HL-60 (cell line): Measurements from ENCODE around the gene RIOK3.

ENCODE experiments used
- DNase-seq, 2 experiments: peaks; one replicate each; pipeline ENCODE4 v3.0.0-alpha.2; 2010 to 2020; ENCODE audit warnings: low read depth in 1 of 2, low spot score in 1 of 2
- H3K27ac ChIP-seq: fragments of 250-450 bp; sonication (Bioruptor Pico); replicated peaks from 2 replicates; pipeline ENCODE4 v1.5.1; 2020; ENCODE audit warnings: mild to moderate bottlenecking, moderate library complexity
- H3K27me3 ChIP-seq: fragments of 250-450 bp; sonication (Bioruptor Pico); 2 replicates; pipeline ENCODE4 v1.5.1; 2021; ENCODE audit warnings: mild to moderate bottlenecking, moderate library complexity; ENCODE audit not compliant: insufficient read depth, poor library complexity, severe bottlenecking
- H3K4me3 ChIP-seq: replicated peaks from 2 replicates; pipeline ENCODE4 v1.5.1; 2011; ENCODE audit warnings: mild to moderate bottlenecking, control low read depth, low read length; ENCODE audit not compliant: insufficient read depth
- GABPA ChIP-seq: IDR thresholded peaks from 2 replicates; pipeline ENCODE4 v1.6.1; 2012; ENCODE audit warnings: low read depth
- POLR2AphosphoS5 ChIP-seq: IDR thresholded peaks from 2 replicates; pipeline ENCODE4 v1.6.1; 2012; ENCODE audit warnings: low read depth
- REST ChIP-seq: IDR thresholded peaks from 2 replicates; pipeline ENCODE4 v1.6.1; 2012; ENCODE audit warnings: low read depth; ENCODE audit not compliant: insufficient replicate concordance
- SPI1 ChIP-seq: IDR thresholded peaks from 2 replicates; pipeline ENCODE4 v1.6.1; 2012; ENCODE audit warnings: low read depth, mild to moderate bottlenecking, borderline replicate concordance
- TF ChIP-seq, protein P1 (sequence below): IDR thresholded peaks from one replicate; pipeline ENCODE4 v1.5.1; 2011; ENCODE audit warnings: low read length, control low read depth, inconsistent platforms; ENCODE audit not compliant: insufficient read depth

The RIOK3 gene

GRCh38 chr18:23519734-23520133 is 66.6 kb downstream of the RIOK3 start:
- DNase-seq = no peak
- Histone ChIP-seq H3K4me3 (no peak overlapping the region), H3K27ac (no peak overlapping the region), H3K27me3 (no peaks in the 10 kb centered on the region)
- TF ChIP-seq GABPA (no peak), POLR2AphosphoS5 (no peak)

DNA sequence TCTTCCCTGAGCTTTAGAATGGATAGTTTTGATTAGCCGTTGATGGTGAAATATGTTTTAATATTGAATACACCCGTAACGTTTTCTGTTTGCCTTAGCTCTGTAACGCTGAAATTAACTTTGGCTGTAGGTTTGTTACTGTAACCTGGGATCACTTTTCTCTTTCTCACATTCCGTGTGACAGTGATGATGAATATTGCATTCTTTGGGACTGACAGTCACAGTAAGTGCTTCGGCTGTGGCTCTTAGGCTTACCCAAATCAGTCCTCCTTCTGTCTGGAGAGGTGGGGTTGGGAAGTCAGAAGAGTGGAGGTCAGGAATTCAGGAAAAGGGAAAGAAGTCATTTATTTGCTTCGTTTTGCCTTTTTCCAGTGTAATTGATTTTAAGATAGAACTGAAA is 68.2 kb downstream of the RIOK3 start:
- no peak overlapping the region for H3K27ac ChIP-seq
- no peak for DNase-seq
- TF ChIP-seq REST (no peak), POLR2AphosphoS5 (no peak), SPI1 (no peak)
- no peaks in the 10 kb centered on the region for H3K27me3 ChIP-seq
- H3K4me3 ChIP-seq = no peak overlapping the region

DNA sequence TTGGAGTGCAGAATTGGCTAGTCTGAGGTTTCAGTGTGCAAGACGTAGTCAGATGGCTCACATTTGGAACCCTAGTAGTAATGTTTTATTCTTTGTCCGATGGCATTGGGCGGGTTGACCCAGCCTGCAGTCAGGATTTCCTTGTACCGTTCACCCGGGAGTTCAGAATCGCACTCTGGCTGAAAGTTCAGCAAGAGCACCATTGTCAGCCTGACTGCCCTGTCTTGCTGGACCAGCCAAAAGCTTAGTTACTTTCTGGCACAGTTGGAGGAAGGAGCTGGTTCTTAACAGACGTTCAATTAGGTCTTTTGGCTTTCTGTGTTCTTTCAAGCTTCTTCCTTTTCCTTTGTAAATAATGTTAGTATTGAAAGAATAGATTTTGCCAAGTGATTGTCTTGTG is 68.8 kb downstream of the RIOK3 start:
- H3K27ac ChIP-seq = no peak overlapping the region
- H3K27me3 ChIP-seq = no peaks in the 10 kb centered on the region
- TF ChIP-seq POLR2AphosphoS5 (no peak), SPI1 (no peak), GABPA (no peak), REST (no peak)
- TF ChIP-seq, protein P1, sequence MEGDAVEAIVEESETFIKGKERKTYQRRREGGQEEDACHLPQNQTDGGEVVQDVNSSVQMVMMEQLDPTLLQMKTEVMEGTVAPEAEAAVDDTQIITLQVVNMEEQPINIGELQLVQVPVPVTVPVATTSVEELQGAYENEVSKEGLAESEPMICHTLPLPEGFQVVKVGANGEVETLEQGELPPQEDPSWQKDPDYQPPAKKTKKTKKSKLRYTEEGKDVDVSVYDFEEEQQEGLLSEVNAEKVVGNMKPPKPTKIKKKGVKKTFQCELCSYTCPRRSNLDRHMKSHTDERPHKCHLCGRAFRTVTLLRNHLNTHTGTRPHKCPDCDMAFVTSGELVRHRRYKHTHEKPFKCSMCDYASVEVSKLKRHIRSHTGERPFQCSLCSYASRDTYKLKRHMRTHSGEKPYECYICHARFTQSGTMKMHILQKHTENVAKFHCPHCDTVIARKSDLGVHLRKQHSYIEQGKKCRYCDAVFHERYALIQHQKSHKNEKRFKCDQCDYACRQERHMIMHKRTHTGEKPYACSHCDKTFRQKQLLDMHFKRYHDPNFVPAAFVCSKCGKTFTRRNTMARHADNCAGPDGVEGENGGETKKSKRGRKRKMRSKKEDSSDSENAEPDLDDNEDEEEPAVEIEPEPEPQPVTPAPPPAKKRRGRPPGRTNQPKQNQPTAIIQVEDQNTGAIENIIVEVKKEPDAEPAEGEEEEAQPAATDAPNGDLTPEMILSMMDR = no peak
- no peak for DNase-seq
- no peak overlapping the region for H3K4me3 ChIP-seq

GRCh38 chr18:23523429-23524212 is 70.5 kb downstream of the RIOK3 start:
- no peak overlapping the region for H3K4me3 ChIP-seq
- no peaks in the 10 kb centered on the region for H3K27me3 ChIP-seq
- no peak for TF ChIP-seq POLR2AphosphoS5
- TF ChIP-seq GABPA = no peak
- TF ChIP-seq SPI1 = no peak
- TF ChIP-seq, protein P1 = no peak
- no peak for TF ChIP-seq REST
- no peak for DNase-seq
- H3K27ac ChIP-seq = no peak overlapping the region
